Parietal lobe (tissue), 2 donors: Measurements from ENCODE around the gene ALG6. TPM values are rescaled to one million over a fixed set of nuclear protein-coding genes. Genes with fewer than 3 reads are reported as not detected.

Experiments
- small RNA-seq: library from RNA; depleted of rRNA; stranded (forward); fragments of <200 nt; gene quantifications from one replicate; pipeline ENCODE3, GENCODE V24; 2014; ENCODE audit warnings: low replicate concordance
- total RNA-seq: library from RNA; depleted of rRNA; stranded (reverse); fragments of >200 nt; gene quantifications from one replicate; pipeline ENCODE4 v1.2.3, GENCODE V29; 2014

The ALG6 gene
- 57.0 TPM for total RNA-seq

DNA sequence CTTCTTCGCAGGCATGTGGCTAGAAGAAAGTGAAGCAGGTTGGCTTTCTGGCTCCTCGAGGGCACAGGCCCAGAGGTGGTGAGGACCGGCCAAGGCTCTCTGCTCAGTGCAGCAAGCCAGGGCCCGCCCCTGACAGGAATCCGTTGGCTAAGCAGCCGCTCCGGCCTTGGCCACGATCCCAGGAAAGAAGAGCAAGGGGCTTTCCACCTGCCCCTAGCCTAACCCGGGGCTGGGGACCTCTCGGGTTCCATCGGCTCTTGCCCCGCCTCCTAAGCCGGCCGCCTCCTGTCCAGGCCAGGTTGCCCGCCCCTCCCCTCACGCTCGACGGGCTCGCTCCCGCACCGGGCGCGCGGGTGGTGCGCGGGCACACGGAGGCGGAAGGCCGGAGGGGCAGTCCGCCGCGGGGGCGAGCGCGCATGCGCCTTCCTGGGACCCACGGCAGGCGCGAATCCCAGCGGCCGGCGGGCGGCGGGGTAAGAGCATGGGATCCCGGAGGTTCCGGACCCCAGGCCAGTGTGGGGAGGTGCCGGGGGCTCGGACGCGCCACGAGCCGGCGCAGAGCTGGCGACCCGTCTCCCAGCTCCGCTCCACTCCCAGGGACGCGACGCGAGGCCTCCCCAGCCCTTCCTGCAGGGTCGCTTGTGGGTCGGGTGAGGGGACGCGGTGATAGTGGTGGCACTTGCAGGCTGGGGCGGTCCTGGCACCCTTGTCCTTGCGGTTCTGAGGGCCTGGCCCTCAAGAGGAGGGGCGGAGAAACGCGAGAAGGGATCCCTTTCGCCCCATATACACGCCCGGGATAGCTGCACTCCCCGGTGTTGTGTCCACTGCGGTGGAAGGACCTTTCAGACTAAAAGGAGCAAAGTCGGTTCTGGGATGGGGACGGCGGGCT is at the start of gene ALG6:
TSS of gene ALG6 (plus strand) at position 413 of the 889 bp plus-strand sequence. CDS start 3,351 bp downstream, outside the sequence.

DNA sequence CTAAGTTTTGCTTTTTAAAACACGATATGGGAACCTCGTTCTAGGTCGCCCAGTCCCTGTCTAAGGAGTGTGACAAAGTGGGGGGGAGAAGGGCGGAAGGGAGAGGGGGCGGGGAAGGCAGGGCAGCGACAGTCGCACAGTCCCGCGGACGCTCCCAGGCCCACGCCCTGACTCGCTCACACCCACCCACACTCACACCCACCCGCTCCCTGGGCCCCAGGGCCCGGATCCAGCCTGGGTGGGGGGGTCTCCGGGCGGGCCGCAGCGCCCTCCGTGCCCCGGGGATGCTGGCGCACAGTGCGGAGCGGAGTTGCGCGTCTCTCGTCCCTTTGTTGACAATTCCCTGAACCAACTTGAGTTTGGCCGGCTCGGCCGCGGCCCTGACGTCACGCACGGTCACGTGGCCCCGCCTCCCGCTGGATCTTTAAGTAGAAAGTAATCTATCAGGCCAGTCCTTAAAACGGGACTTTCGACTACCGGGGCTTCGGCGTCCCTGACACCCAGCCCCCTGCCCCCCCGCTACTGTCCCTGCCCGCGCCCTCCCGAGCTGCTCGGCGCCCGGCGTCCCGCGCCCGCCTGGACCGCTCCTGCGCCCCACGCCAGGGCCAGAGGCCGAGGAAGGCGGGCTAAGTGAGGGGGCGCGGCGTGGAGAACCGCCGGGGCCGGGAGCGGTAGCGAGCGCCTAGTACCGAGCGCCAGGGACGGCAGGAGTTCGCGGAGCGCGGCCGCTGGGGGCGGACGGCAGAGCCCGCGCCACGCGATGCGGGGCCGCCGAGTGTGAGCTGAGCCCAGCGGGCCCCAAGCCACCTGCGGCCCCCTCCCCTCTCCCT is 45.1 kb upstream of the ALG6 start, which contains the start of gene FOXD3:
TSS of gene FOXD3 (plus strand) at position 454 of the 830 bp plus-strand sequence. CDS start 492 bp downstream, outside the sequence.

Small RNA genes lying within 50 kb of the gene (small RNA-seq; reads per million reads assigned to genes)
- gene MIR6068 (not detected), gene RF00019 (not detected)

Other genes starting within 250 kb of the ALG6 start
- not detected for gene FOXD3, start 45.1 kb upstream of the ALG6 start, total RNA-seq
- 29.4 TPM for gene ITGB3BP, start 155.6 kb downstream of the ALG6 start, total RNA-seq
- 57.6 TPM for gene EFCAB7, start 155.9 kb downstream of the ALG6 start, total RNA-seq
- 17.8 TPM for gene PGM1, start 225.8 kb downstream of the ALG6 start, total RNA-seq